Measurements from ENCODE around the gene ABCF3.

- TF ChIP-seq CTCF (IDR thresholded peaks at IDR 0.05) (no peak), POLR2A (IDR thresholded peaks at IDR 0.05) (no peak)
Observed at GRCh38 chr3:184198509-184198908, 12.5 kb downstream of the ABCF3 start.

Data from right lobe of liver (tissue), 4 donors.